Neural crest cell (in vitro differentiated cells): ENCODE data around the gene DEDD. TPM values are rescaled to one million over a fixed set of nuclear protein-coding genes. Genes with fewer than 3 reads are reported as not detected.

Experiments
- DNase-seq: peaks from one replicate; pipeline ENCODE4 v3.0.0; 2021; ENCODE audit warnings: low read depth, mixed read lengths, low spot score
- H3K27ac Mint-ChIP-seq: one replicate; pipeline ENCODE4 v1.8.0; 2021; ENCODE audit warnings: mild to moderate bottlenecking, mixed read lengths; ENCODE audit not compliant: unreplicated experiment
- H3K27me3 Mint-ChIP-seq: 2 replicates; pipeline ENCODE4 v1.8.0; 2021; ENCODE audit warnings: low read depth, mild to moderate bottlenecking, mixed read lengths
- H3K36me3 Mint-ChIP-seq: 2 replicates; pipeline ENCODE4 v1.8.0; 2021; ENCODE audit warnings: low read depth, mild to moderate bottlenecking, mixed read lengths
- H3K4me1 Mint-ChIP-seq: 2 replicates; pipeline ENCODE4 v1.8.0; 2021; ENCODE audit warnings: mixed read lengths
- H3K4me3 Mint-ChIP-seq: one replicate; pipeline ENCODE4 v1.8.0; 2021; ENCODE audit warnings: mild to moderate bottlenecking, mixed read lengths
- H3K9me3 Mint-ChIP-seq: 2 replicates; pipeline ENCODE4 v1.8.0; 2021; ENCODE audit warnings: mixed read lengths
- long read RNA-seq: library from polyadenylated mRNA; unstranded; transcript quantifications from one replicate; pipeline ENCODE4 v2.0.0, GENCODE V29; 2020
- total RNA-seq: library from RNA; stranded (reverse); gene quantifications from 2 replicates; pipeline ENCODE4 v1.2.1, GENCODE V29; 2021
- TF ChIP-seq, protein P1 (sequence below): fragments of 200-600 bp; sonication (generic); conservative IDR thresholded peaks from 2 replicates; pipeline ENCODE4 v1.5.0; 2021; ENCODE audit warnings: antibody characterized with exemption, mild to moderate bottlenecking

The DEDD gene, protein sequence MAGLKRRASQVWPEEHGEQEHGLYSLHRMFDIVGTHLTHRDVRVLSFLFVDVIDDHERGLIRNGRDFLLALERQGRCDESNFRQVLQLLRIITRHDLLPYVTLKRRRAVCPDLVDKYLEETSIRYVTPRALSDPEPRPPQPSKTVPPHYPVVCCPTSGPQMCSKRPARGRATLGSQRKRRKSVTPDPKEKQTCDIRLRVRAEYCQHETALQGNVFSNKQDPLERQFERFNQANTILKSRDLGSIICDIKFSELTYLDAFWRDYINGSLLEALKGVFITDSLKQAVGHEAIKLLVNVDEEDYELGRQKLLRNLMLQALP
- total RNA-seq, result 35.1 and 36.2 TPM in 2 replicates
- long read RNA-seq, transcript DEDD-202 (6 exons, 2,345 nt), result major isoform, 9 of 22 reads
- long read RNA-seq, partial matches to known transcripts, result 3 of 22 reads
- long read RNA-seq, other reads (novel, unspliced or antisense), result 5 of 22 reads

DNA sequence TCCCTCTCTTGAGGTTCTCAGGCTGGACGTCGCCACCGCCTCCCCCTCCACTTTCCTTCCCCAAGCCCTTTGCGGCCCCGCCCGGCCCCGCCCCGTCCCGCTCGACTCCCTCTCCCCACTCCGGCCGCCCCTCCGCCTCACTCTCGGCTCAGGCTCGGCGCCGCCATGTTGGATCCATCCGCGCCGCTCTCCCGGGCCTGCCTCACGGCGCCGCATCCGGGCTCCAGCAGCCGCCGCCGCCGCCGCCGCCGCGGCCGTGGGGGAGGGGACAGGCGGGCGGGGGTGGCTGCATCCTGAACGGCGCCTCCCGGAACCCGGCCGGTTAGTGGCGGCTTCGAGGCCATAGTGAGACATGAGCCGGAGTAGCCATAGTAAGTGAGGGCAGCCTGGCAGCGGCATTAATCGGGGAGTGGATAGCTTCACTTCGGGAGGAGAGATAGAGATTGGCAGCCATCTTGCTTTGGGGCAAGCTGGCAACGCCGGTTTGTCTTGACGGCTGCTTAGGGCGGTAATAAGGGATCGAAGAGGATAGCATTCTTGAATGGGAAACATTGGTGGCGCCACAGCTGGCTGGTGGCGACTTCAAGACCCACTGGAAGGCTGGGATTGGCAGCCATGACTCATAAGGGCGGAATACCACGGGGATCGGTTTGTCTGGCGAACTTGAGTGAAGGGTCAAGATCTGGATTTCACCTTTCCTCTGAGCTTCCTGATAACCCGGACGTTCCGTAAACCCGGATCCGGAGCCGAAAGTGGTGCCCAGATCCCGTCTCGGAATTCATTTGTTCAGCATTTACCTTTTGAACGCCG lies at the start of gene DEDD:
Gene DEDD (minus strand): TSS at position 258 of the 810 bp plus-strand sequence. CDS start 8,205 bp downstream, outside the sequence.
- H3K27me3 Mint-ChIP-seq, result no peaks in the 10 kb centered on the region
- no peak within 1 kb of the TSS for H3K4me3 Mint-ChIP-seq
- no peaks in the 10 kb centered on the region for H3K9me3 Mint-ChIP-seq
- H3K27ac Mint-ChIP-seq, result peak within 1 kb of the TSS; percentile 97
- TF ChIP-seq, protein P1, sequence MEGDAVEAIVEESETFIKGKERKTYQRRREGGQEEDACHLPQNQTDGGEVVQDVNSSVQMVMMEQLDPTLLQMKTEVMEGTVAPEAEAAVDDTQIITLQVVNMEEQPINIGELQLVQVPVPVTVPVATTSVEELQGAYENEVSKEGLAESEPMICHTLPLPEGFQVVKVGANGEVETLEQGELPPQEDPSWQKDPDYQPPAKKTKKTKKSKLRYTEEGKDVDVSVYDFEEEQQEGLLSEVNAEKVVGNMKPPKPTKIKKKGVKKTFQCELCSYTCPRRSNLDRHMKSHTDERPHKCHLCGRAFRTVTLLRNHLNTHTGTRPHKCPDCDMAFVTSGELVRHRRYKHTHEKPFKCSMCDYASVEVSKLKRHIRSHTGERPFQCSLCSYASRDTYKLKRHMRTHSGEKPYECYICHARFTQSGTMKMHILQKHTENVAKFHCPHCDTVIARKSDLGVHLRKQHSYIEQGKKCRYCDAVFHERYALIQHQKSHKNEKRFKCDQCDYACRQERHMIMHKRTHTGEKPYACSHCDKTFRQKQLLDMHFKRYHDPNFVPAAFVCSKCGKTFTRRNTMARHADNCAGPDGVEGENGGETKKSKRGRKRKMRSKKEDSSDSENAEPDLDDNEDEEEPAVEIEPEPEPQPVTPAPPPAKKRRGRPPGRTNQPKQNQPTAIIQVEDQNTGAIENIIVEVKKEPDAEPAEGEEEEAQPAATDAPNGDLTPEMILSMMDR, result no peak
- peak; percentile 84 for DNase-seq
- H3K36me3 Mint-ChIP-seq, result peaks cover 4% of the 10 kb centered on the region
- H3K4me1 Mint-ChIP-seq, result peaks cover 23% of the 10 kb centered on the region

DNA sequence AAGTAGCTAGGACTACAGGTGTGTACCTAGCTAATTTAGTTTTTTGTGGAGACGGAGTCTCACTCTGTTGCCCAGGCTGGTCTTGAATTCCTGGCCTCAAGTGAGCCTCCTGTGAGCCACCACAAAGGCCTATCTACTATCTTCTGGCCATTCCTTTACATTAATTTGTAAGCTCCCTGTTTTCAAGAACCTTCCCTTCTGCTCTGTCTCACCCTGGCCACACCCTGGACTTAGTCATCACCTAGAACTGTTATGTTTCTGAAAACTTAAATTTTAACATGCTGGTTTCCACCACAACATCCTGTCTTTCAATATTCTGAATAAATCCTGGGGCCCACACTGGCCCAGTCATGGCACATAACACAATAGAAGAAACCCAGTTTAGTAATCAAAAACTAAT lies 49.7 kb upstream of the DEDD start:
- TF ChIP-seq, protein P1, result no peak
- H3K36me3 Mint-ChIP-seq, result no peaks in the 10 kb centered on the region
- H3K9me3 Mint-ChIP-seq, result no peaks in the 10 kb centered on the region
- DNase-seq, result no peak
- no peaks in the 10 kb centered on the region for H3K27me3 Mint-ChIP-seq
- H3K4me1 Mint-ChIP-seq, result peaks cover 15% of the 10 kb centered on the region
- no peak overlapping the region for H3K4me3 Mint-ChIP-seq
- no peak overlapping the region for H3K27ac Mint-ChIP-seq

DNA sequence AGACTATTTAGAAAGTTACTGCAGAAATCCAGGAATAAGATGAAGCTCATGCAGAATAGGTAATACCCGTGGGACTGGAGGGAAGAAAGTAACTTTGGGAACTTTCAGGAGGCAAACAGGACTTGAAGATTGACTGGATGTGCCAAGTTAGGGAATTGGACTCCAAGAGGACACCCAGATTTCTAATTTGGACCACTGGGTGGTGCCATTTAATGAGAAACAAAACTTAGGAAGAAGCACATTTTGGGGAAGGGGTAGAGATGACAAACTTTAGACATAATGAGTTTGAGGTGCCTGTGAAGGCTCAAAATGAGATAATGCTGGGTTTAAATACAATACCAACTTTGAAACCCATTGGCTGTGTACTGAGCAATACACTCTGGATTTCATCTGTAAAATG lies 48.2 kb upstream of the DEDD start:
- Mint-ChIP-seq H3K9me3 (no peaks in the 10 kb centered on the region), H3K27ac (no peak overlapping the region), H3K4me3 (no peak overlapping the region), H3K4me1 (peaks cover 27% of the 10 kb centered on the region), H3K36me3 (no peaks in the 10 kb centered on the region), H3K27me3 (no peaks in the 10 kb centered on the region)
- TF ChIP-seq, protein P1, result peak; percentile 37
- no peak for DNase-seq

DNA sequence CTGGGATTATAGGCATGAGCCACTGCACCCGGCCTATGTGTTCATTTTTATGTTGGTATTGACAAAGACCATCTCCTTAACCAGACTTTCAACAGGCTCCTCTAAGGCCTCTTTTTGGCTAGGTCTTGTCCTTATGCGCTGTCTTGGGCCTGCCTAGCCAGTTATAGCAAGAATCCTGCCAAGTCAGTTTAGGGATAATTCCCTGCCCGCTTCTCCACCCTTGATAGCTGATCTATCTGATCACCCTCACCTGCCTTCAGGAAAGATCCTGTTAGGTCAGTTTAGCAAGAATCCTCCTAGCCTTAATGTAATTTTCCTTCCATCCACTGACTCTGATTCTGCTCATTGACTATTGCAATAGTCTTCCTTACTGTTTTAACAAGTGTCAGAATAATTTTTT lies 47.2 kb upstream of the DEDD start:
- Mint-ChIP-seq H3K4me3 (peak overlapping the region; percentile 69), H3K4me1 (peaks cover 30% of the 10 kb centered on the region), H3K36me3 (no peaks in the 10 kb centered on the region), H3K27me3 (no peaks in the 10 kb centered on the region), H3K9me3 (no peaks in the 10 kb centered on the region), H3K27ac (no peak overlapping the region)
- no peak for DNase-seq
- TF ChIP-seq, protein P1, result no peak

DNA sequence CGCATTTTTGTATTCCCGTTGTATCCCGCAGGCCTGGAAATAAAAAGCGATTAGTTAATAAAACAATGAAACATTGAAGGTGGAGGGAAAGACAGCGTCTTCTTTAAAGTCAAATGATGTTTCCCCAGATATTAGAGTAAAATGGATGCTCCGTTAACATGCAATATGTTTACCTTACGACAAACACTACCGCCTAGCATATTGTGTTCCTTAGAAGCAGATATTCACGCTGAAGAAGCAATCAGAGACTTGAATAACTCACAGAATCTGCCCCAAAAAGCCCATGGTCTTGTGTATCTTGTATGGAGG lies 45.4 kb upstream of the DEDD start:
- Mint-ChIP-seq H3K4me1 (peaks cover 30% of the 10 kb centered on the region), H3K27me3 (no peaks in the 10 kb centered on the region), H3K4me3 (peak overlapping the region; percentile 100), H3K27ac (peak overlapping the region; percentile 69), H3K36me3 (no peaks in the 10 kb centered on the region), H3K9me3 (no peaks in the 10 kb centered on the region)
- TF ChIP-seq, protein P1, result no peak
- DNase-seq, result no peak
